Mesendoderm (in vitro differentiated cells): ENCODE data around the gene ADGRF1.

Source experiments
- DNase-seq: peaks from one replicate; pipeline ENCODE4 v3.0.0; 2013
- H2AK5ac ChIP-seq: 2 replicates; pipeline ENCODE4 v1.6.1; 2013; ENCODE audit warnings: low read length, inconsistent platforms
- H2BK120ac ChIP-seq: 2 replicates; pipeline ENCODE4 v1.6.1; 2013; ENCODE audit warnings: low read depth, mild to moderate bottlenecking, low read length, moderate library complexity, mixed read lengths
- H2BK15ac ChIP-seq: replicated peaks from 2 replicates; pipeline ENCODE4 v1.6.1; 2013; ENCODE audit warnings: low read depth, mild to moderate bottlenecking, moderate library complexity
- H2BK5ac ChIP-seq: 2 replicates; pipeline ENCODE4 v1.6.1; 2013; ENCODE audit warnings: low read length, inconsistent platforms
- H3K18ac ChIP-seq: 2 replicates; pipeline ENCODE4 v1.6.1; 2013; ENCODE audit warnings: mild to moderate bottlenecking, low read length, mixed read lengths
- H3K23ac ChIP-seq: one replicate; pipeline ENCODE4 v1.6.1; 2013; ENCODE audit warnings: low read length
- H3K27ac ChIP-seq: 2 replicates; pipeline ENCODE4 v1.5.1; 2013; ENCODE audit warnings: low read depth, mild to moderate bottlenecking, inconsistent platforms, low read length, moderate library complexity
- H3K27me3 ChIP-seq: 2 replicates; pipeline ENCODE4 v1.6.1; 2013; ENCODE audit warnings: low read length, control low read depth, mild to moderate bottlenecking, inconsistent platforms; ENCODE audit not compliant: insufficient read depth, poor library complexity
- H3K36me3 ChIP-seq: 2 replicates; pipeline ENCODE4 v1.6.1; 2013; ENCODE audit warnings: low read length, inconsistent platforms; ENCODE audit not compliant: control insufficient read depth, insufficient read depth
- H3K4ac ChIP-seq: one replicate; pipeline ENCODE4 v1.6.1; 2013; ENCODE audit warnings: low read depth, mild to moderate bottlenecking, low read length, moderate library complexity
- H3K4me1 ChIP-seq: 2 replicates; pipeline ENCODE4 v1.6.1; 2013; ENCODE audit warnings: low read depth, low read length, inconsistent platforms; ENCODE audit not compliant: control insufficient read depth
- H3K4me2 ChIP-seq: 2 replicates; pipeline ENCODE4 v1.6.1; 2013; ENCODE audit warnings: low read length
- H3K4me3 ChIP-seq: 2 replicates; pipeline ENCODE4 v1.5.1; 2013; ENCODE audit warnings: mild to moderate bottlenecking, low read length
- H3K56ac ChIP-seq: one replicate; pipeline ENCODE4 v1.6.1; 2013; ENCODE audit warnings: low read length
- H3K79me1 ChIP-seq: 2 replicates; pipeline ENCODE4 v1.6.1; 2013; ENCODE audit warnings: low read length, inconsistent platforms
- H3K79me2 ChIP-seq: 2 replicates; pipeline ENCODE4 v1.6.1; 2013; ENCODE audit warnings: mild to moderate bottlenecking, low read length; ENCODE audit not compliant: control insufficient read depth, insufficient read depth
- H3K9ac ChIP-seq: 2 replicates; pipeline ENCODE4 v1.6.1; 2013; ENCODE audit warnings: low read length, inconsistent platforms
- H4K5ac ChIP-seq: one replicate; pipeline ENCODE4 v1.6.1; 2013; ENCODE audit warnings: low read length
- H4K8ac ChIP-seq: one replicate; pipeline ENCODE4 v1.6.1; 2013; ENCODE audit warnings: low read depth, mild to moderate bottlenecking, control low read depth, low read length, moderate library complexity
- WGBS: extraction: QIAGEN DNeasy Blood & Tissue Kit; methylation state at CpG from one replicate; pipeline ENCODE4 v1.1.7; 2013; ENCODE audit warnings: low lambda C conversion rate, missing lambda C conversion rate; ENCODE audit not compliant: insufficient coverage; ENCODE audit errors: extremely low coverage; 5-methylcytosine and 5-hydroxymethylcytosine counted together

The ADGRF1 gene

DNA sequence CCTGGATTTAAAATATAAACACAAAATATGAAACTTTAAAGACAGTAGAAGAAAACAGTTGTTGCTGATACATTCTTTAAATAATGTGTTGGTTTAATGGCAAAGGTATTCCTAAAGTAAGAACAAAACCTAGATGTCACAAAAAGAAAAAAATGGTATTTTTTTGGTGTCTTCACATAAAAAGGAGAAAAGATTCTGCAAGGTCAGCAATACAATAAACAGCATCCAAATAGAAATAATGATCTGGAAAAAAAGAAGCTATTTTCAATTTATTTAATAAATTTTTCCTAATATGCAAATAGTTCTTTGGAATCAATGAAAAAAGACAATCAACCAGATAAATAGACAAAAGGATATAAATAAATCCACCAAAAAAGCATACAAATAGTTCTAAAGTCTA is 6.5 kb upstream of the ADGRF1 start:
- no peaks in the 10 kb centered on the region for H3K79me2 ChIP-seq
- no peak overlapping the region for H3K4ac ChIP-seq
- no peak overlapping the region for H3K27ac ChIP-seq
- DNase-seq = no peak
- no peak overlapping the region for H2AK5ac ChIP-seq
- no peak overlapping the region for H3K23ac ChIP-seq
- H4K5ac ChIP-seq = no peak overlapping the region
- H2BK120ac ChIP-seq = no peak overlapping the region
- H3K27me3 ChIP-seq = no peaks in the 10 kb centered on the region
- H3K4me1 ChIP-seq = peaks cover 3% of the 10 kb centered on the region
- H4K8ac ChIP-seq = no peak overlapping the region
- H3K18ac ChIP-seq = no peak overlapping the region
- H3K56ac ChIP-seq = no peak overlapping the region
- no peak overlapping the region for H3K9ac ChIP-seq
- no peak overlapping the region for H3K4me3 ChIP-seq
- H3K79me1 ChIP-seq = no peaks in the 10 kb centered on the region
- H3K36me3 ChIP-seq = no peaks in the 10 kb centered on the region
- no peak overlapping the region for H2BK15ac ChIP-seq
- H2BK5ac ChIP-seq = no peak overlapping the region
- H3K4me2 ChIP-seq = no peak overlapping the region

DNA sequence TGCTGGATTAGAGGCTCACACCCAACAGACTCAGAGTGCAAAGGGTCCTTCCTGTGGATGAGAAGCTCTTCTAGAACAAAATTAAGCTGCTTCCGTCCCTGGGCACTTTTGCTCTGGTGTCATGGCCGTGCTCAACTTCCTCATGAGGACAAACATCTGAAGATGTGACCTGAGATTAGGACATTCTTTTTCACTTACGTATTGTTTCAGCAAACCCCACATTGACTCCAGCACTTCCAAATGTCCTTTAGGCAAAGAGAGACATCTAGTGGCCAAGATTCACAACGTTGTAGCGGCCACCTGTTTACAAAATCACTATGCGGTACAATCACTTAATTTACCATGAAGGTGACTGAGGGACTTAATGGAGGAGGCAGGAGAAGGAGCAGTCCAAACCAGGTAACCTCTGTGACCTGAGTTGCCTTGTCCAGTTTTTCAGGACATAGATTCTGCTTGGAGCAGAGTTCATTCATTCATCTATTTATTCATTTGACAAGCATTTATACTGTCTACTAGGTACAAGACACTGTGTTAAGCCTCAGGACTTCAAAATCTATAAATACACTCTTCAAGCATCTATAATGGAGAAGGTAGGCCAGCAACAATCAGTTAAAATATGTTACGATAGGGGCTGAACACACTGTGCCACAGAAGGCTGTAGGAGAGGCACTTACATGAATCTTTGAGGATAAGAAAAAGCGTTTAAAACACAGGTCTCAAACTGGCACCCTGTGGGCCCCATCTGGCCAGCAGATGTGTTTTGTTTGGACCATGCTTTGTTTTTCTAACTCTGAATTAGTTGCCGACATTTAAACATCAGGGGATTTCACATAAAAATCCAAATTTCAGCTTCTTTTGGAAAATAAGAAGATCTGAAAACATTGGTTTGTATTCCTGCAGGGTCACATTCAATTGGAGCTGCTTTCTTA is 5.6 kb upstream of the ADGRF1 start:
- Histone ChIP-seq H3K56ac (peak overlapping the region; percentile 45), H3K4me1 (peaks cover 3% of the 10 kb centered on the region), H2AK5ac (no peak overlapping the region), H4K5ac (no peak overlapping the region), H3K9ac (no peak overlapping the region), H3K4me3 (no peak overlapping the region), H2BK15ac (peak overlapping the region; percentile 92), H3K18ac (peak overlapping the region; percentile 96), H3K27ac (no peak overlapping the region), H4K8ac (no peak overlapping the region), H3K79me2 (no peaks in the 10 kb centered on the region), H3K27me3 (no peaks in the 10 kb centered on the region), H3K36me3 (no peaks in the 10 kb centered on the region), H2BK120ac (no peak overlapping the region), H3K23ac (no peak overlapping the region), H3K79me1 (no peaks in the 10 kb centered on the region), H3K4me2 (no peak overlapping the region), H2BK5ac (no peak overlapping the region), H3K4ac (no peak overlapping the region)
- WGBS = no CpG with 5 or more reads among the region's 9 CpGs
- peak; percentile 99 for DNase-seq

DNA sequence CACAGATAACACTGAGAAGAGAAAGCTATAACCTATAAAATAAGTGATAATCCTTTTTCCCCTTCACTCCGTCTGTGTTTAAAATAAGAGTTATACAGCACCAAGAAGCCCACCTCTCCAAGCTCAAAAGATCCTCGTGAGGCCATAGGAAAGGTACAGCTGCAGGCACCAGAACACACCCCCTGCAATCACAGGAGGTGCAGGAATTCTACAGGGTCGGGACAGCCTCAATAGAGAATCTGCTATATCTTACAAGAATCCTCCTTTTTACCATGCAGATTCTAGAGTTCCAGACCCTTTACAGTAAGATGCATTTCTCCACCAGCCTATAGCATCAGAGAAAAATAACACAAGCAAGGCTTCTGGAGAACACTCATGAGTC is 5.0 kb upstream of the ADGRF1 start:
- H2AK5ac ChIP-seq = no peak overlapping the region
- no peaks in the 10 kb centered on the region for H3K79me2 ChIP-seq
- H2BK15ac ChIP-seq = peak overlapping the region; percentile 59
- no peak overlapping the region for H3K9ac ChIP-seq
- no peak overlapping the region for H4K5ac ChIP-seq
- no peak overlapping the region for H4K8ac ChIP-seq
- no peaks in the 10 kb centered on the region for H3K36me3 ChIP-seq
- no peak overlapping the region for H3K4me3 ChIP-seq
- no peak overlapping the region for H3K4me2 ChIP-seq
- H2BK120ac ChIP-seq = no peak overlapping the region
- H3K27me3 ChIP-seq = no peaks in the 10 kb centered on the region
- peak overlapping the region; percentile 45 for H3K56ac ChIP-seq
- peak overlapping the region; percentile 96 for H3K18ac ChIP-seq
- no peak overlapping the region for H3K27ac ChIP-seq
- no peaks in the 10 kb centered on the region for H3K79me1 ChIP-seq
- WGBS = no CpG with 5 or more reads among the region's 3 CpGs
- H3K23ac ChIP-seq = no peak overlapping the region
- H3K4ac ChIP-seq = no peak overlapping the region
- no peak for DNase-seq
- H2BK5ac ChIP-seq = no peak overlapping the region
- H3K4me1 ChIP-seq = peaks cover 3% of the 10 kb centered on the region

DNA sequence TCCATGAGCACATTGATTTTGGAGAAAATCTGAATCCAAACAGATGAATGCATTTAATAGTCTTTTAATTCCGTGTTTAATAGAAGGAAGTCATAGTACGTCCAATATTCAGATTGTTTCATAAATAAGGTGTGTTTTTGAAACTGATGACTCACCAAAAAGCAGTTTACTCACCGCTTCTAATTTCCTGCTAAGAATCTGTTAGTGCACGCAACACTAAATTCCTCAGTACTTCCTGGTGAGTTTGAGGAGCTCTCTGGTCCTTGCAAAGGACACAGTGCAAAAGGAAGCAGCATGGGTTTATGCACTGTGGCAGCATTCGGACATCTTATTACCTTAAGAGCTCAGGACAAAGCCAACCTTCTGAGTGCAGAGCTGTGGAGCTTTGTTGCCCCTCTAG is 2.3 kb upstream of the ADGRF1 start:
- Histone ChIP-seq H2BK15ac (no peak overlapping the region), H3K4me2 (no peak overlapping the region), H3K27ac (no peak overlapping the region), H2BK120ac (no peak overlapping the region), H3K36me3 (no peaks in the 10 kb centered on the region), H3K9ac (no peak overlapping the region), H3K79me2 (no peaks in the 10 kb centered on the region), H3K4ac (no peak overlapping the region), H3K18ac (no peak overlapping the region), H3K56ac (no peak overlapping the region), H3K27me3 (no peaks in the 10 kb centered on the region), H3K4me3 (no peak overlapping the region), H2AK5ac (no peak overlapping the region), H3K79me1 (no peaks in the 10 kb centered on the region), H2BK5ac (no peak overlapping the region), H3K4me1 (peaks cover 3% of the 10 kb centered on the region), H4K5ac (no peak overlapping the region), H4K8ac (no peak overlapping the region), H3K23ac (no peak overlapping the region)
- WGBS = no CpG with 5 or more reads among the region's 5 CpGs
- DNase-seq = no peak

DNA sequence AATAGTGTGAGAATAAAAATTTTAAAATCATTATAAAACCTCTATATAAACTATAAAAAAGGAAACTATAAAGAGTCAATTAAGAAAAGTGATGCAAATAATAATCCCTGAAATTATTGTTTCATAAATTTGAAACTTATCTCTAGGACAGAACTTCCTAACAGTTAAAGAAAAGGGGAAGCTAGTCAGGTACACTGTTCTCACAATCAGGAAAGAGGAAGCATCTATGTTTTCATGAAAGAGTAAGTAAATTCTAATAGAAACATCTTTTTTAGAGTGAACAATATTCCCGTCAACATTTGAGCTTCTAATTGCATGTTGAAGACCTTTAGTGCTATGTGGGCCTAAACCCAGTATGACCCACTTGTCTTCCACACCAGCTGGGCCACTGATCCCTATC is 1.2 kb upstream of the ADGRF1 start:
- no peaks in the 10 kb centered on the region for H3K36me3 ChIP-seq
- peaks cover 3% of the 10 kb centered on the region for H3K4me1 ChIP-seq
- H3K4ac ChIP-seq = no peak overlapping the region
- no peak overlapping the region for H2BK5ac ChIP-seq
- no peak overlapping the region for H4K5ac ChIP-seq
- no peak overlapping the region for H2BK120ac ChIP-seq
- no peak overlapping the region for H4K8ac ChIP-seq
- WGBS = no CpG with 5 or more reads among the region's 1 CpG
- no peak overlapping the region for H2AK5ac ChIP-seq
- no peaks in the 10 kb centered on the region for H3K27me3 ChIP-seq
- no peak overlapping the region for H3K27ac ChIP-seq
- H3K23ac ChIP-seq = no peak overlapping the region
- H3K56ac ChIP-seq = no peak overlapping the region
- no peak overlapping the region for H3K4me2 ChIP-seq
- no peak overlapping the region for H3K4me3 ChIP-seq
- no peak overlapping the region for H3K18ac ChIP-seq
- H3K9ac ChIP-seq = no peak overlapping the region
- no peak overlapping the region for H2BK15ac ChIP-seq
- no peaks in the 10 kb centered on the region for H3K79me2 ChIP-seq
- no peaks in the 10 kb centered on the region for H3K79me1 ChIP-seq
- DNase-seq = no peak

DNA sequence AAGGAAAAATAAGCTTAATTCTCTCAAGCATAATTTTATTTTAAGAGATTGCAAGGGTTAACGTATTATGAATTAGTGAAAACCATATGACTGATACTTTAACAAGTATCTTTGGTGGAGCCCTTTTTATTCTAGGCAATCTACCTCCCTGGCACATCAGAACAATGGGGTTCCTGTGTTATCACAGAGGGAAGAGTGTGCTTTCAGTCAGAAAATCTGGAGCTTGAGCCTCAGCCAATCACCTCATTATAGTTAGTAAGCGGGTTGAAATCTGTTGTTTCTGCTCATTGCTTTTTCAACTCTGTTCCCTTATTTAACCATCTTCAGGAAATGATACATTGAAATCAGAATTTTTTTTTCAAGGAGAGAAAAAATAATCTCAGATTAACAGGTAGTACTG is 391 bp downstream of the ADGRF1 start:
- no peak overlapping the region for H3K4me3 ChIP-seq
- H3K9ac ChIP-seq = no peak overlapping the region
- no peaks in the 10 kb centered on the region for H3K36me3 ChIP-seq
- no CpG with 5 or more reads among the region's 2 CpGs for WGBS
- H3K4me2 ChIP-seq = no peak overlapping the region
- H2BK15ac ChIP-seq = no peak overlapping the region
- no peak overlapping the region for H2BK5ac ChIP-seq
- no peak overlapping the region for H4K8ac ChIP-seq
- no peaks in the 10 kb centered on the region for H3K27me3 ChIP-seq
- no peaks in the 10 kb centered on the region for H3K79me2 ChIP-seq
- no peak overlapping the region for H3K4ac ChIP-seq
- H3K18ac ChIP-seq = no peak overlapping the region
- DNase-seq = no peak
- H2BK120ac ChIP-seq = no peak overlapping the region
- H3K79me1 ChIP-seq = no peaks in the 10 kb centered on the region
- no peaks in the 10 kb centered on the region for H3K4me1 ChIP-seq
- no peak overlapping the region for H3K27ac ChIP-seq
- no peak overlapping the region for H3K23ac ChIP-seq
- no peak overlapping the region for H3K56ac ChIP-seq
- H2AK5ac ChIP-seq = no peak overlapping the region
- H4K5ac ChIP-seq = no peak overlapping the region
